HepG2 (cell line): ENCODE results near the gene PGM3. TPM values are rescaled to one million over a fixed set of nuclear protein-coding genes. Genes with fewer than 3 reads are reported as not detected.

ENCODE experiments used
- ATAC-seq: fragments of 200-7000 bp; cut with Tn5 transposase; 3 replicates; pipeline ENCODE4 v1.9.1; 2020; ENCODE audit warnings: mild to moderate bottlenecking, moderate library complexity
- BruUV-seq: library from RNA; stranded (reverse); fragments of 400-500 nt; replicated peaks from 2 replicates; lab custom pipeline; 2021; lab: Mats Ljungman, UMichigan
- CTCF ChIA-PET: fragments of 300-600 bp; formaldehyde crosslinking; extraction: SDS; loops from one replicate; lab custom pipeline; 2021; ENCODE audit warnings: low total read pairs, inconsistent platforms, low intra/inter-chr PET ratio; lab: Yijun Ruan, JAX
- POLR2A ChIA-PET: fragments of 350-600 bp; sonication (Branson Sonifier 250); formaldehyde crosslinking; loops from one replicate; lab custom pipeline; 2020; ENCODE audit warnings: antibody characterized with exemption, inconsistent platforms; lab: Yijun Ruan, JAX
- DNase-seq: peaks from one replicate; pipeline ENCODE4 v3.0.0-alpha.2; 2015; ENCODE audit warnings: low spot score
- FAIRE-seq: peaks from 3 replicates; lab custom pipeline; 2011; peaks lifted over from hg19 to GRCh38; lab: Jason Lieb, UNC
- H2AFZ ChIP-seq: one replicate; pipeline ENCODE4 v1.6.1; 2011; ENCODE audit warnings: low read length, inconsistent platforms
- H3K27ac ChIP-seq: fragments of 300-600 bp; 3 replicates; pipeline ENCODE4 v1.8.0; 2011; ENCODE audit warnings: mixed run types, mild to moderate bottlenecking, mixed read lengths, low read length, inconsistent platforms; ENCODE audit not compliant: insufficient read depth; ENCODE audit errors: extremely low read length
- H3K27me3 ChIP-seq, 2 experiments: fragments of 200-600 bp in 1 of 2; 2 replicates in 1 of 2; 3 replicates in 1 of 2; pipeline versions ENCODE4 v1.6.0 to v1.8.0; 2011; ENCODE audit warnings: low read length in 2 of 2, mild to moderate bottlenecking in 2 of 2, moderate library complexity in 2 of 2, inconsistent platforms in 1 of 2; ENCODE audit not compliant: insufficient read depth in 2 of 2, control insufficient read depth in 1 of 2
- H3K36me3 ChIP-seq, 2 experiments: fragments of 200-600 bp in 1 of 2; replicated peaks in 1 of 2; 2 replicates in 1 of 2; 3 replicates in 1 of 2; pipeline versions ENCODE4 v1.5.1 to v1.8.0; 2011; ENCODE audit warnings: low read length in 2 of 2, inconsistent platforms in 1 of 2; ENCODE audit not compliant: insufficient read depth in 2 of 2, control insufficient read depth in 1 of 2
- H3K4me1 ChIP-seq: 2 replicates; pipeline ENCODE4 v1.5.1; 2012; ENCODE audit warnings: low read length, inconsistent platforms; ENCODE audit not compliant: insufficient read depth
- H3K4me2 ChIP-seq: 2 replicates; pipeline ENCODE4 v1.6.0; 2011; ENCODE audit warnings: low read depth, low read length, inconsistent platforms
- H3K4me3 ChIP-seq, 3 experiments: fragments of 200-600 bp in 1 of 3; sonication (generic), shearing (Covaris generic) in 1 of 3; replicated peaks in 1 of 3; 2 replicates each; pipeline ENCODE4 v1.5.1; 2011 to 2016; ENCODE audit warnings: low read length in 3 of 3, inconsistent platforms in 2 of 3, low read depth in 2 of 3, mild to moderate bottlenecking in 2 of 3, control low read depth in 1 of 3, mixed read lengths in 1 of 3; ENCODE audit not compliant: insufficient read depth in 1 of 3
- H3K79me2 ChIP-seq: one replicate; pipeline ENCODE4 v1.6.1; 2011; ENCODE audit warnings: low read length, inconsistent platforms; ENCODE audit not compliant: insufficient read depth
- H3K9ac ChIP-seq: 2 replicates; pipeline ENCODE4 v1.6.0; 2011; ENCODE audit warnings: mild to moderate bottlenecking, low read depth, low read length, inconsistent platforms; ENCODE audit not compliant: insufficient read depth
- H3K9me3 ChIP-seq: 2 replicates; pipeline ENCODE4 v1.5.1; 2012; ENCODE audit warnings: mild to moderate bottlenecking, low read length
- H4K20me1 ChIP-seq: 2 replicates; pipeline ENCODE4 v1.6.0; 2011; ENCODE audit warnings: inconsistent platforms, mild to moderate bottlenecking, low read length, moderate library complexity; ENCODE audit not compliant: insufficient read depth
- CTCF ChIP-seq: sonication (generic); formaldehyde crosslinking; IDR thresholded peaks from 2 replicates; pipeline ENCODE4 v1.5.0; 2020; ENCODE audit warnings: mild to moderate bottlenecking, missing genetic modification reagents, moderate library complexity
- HOMEZ ChIP-seq: IDR thresholded peaks from 2 replicates; pipeline ENCODE4 v1.6.1; 2016; ENCODE audit warnings: low read depth
- MLX ChIP-seq: IDR thresholded peaks from 2 replicates; pipeline ENCODE4 v1.6.1; 2016
- PCBP2 ChIP-seq: fragments of 200-400 bp; formaldehyde crosslinking; optimal IDR thresholded peaks from 2 replicates; pipeline ENCODE3; 2018; ENCODE audit warnings: low read length, low read depth; ENCODE audit not compliant: poor library complexity, severe bottlenecking
- PRDM15 ChIP-seq: sonication (generic); formaldehyde crosslinking; IDR thresholded peaks from 2 replicates; pipeline ENCODE4 v1.4.0; 2020; ENCODE audit warnings: missing genetic modification reagents
- RARG ChIP-seq: sonication (generic); formaldehyde crosslinking; IDR thresholded peaks from 2 replicates; pipeline ENCODE4 v1.4.0; 2020; ENCODE audit warnings: low read depth, mild to moderate bottlenecking, missing genetic modification reagents
- SMC3 ChIP-seq: IDR thresholded peaks from 2 replicates; pipeline ENCODE4 v1.6.1; 2011; ENCODE audit warnings: low read length, improper control_type of control experiment
- SNAPC2 ChIP-seq: sonication (generic); formaldehyde crosslinking; IDR thresholded peaks from 2 replicates; pipeline ENCODE4 v1.8.1; 2022; ENCODE audit warnings: mild to moderate bottlenecking, missing genetic modification reagents
- THRA ChIP-seq: sonication (generic); formaldehyde crosslinking; IDR thresholded peaks from 2 replicates; pipeline ENCODE4 v1.4.0; 2020; ENCODE audit warnings: missing genetic modification reagents, borderline replicate concordance
- ZNF232 ChIP-seq: sonication (generic); formaldehyde crosslinking; IDR thresholded peaks from 2 replicates; pipeline ENCODE4 v1.4.0; 2020; ENCODE audit warnings: missing genetic modification reagents, borderline replicate concordance
- ZNF580 ChIP-seq: IDR thresholded peaks from 2 replicates; pipeline ENCODE4 v1.6.1; 2016; ENCODE audit warnings: low read depth, borderline replicate concordance
- ZNF746 ChIP-seq: sonication (generic); formaldehyde crosslinking; IDR thresholded peaks from 2 replicates; pipeline ENCODE4 v1.8.0; 2022; ENCODE audit warnings: mild to moderate bottlenecking, missing genetic modification reagents
- ZNF792 ChIP-seq: IDR thresholded peaks from 2 replicates; pipeline ENCODE4 v1.6.1; 2016
- ZNF883 ChIP-seq: sonication (generic); formaldehyde crosslinking; IDR thresholded peaks from 2 replicates; pipeline ENCODE4 v1.5.1; 2020; ENCODE audit warnings: mild to moderate bottlenecking, missing genetic modification reagents; ENCODE audit errors: not compliant biosample characterization
- WGBS: methylation state at CpG from one replicate; pipeline ENCODE4 v1.1.6; 2017; ENCODE audit warnings: low lambda C conversion rate; 5-methylcytosine and 5-hydroxymethylcytosine counted together
- in situ Hi-C: cut with HindIII; loops from 2 replicates; pipeline ENCODE4 v1.10.0; 2017; ENCODE audit warnings: low pct_unique_long_range_greater_than_20kb; ENCODE audit not compliant: extremely low pct_ligation_motif_present
- intact Hi-C: fragments of 100-400 bp; cut with micrococcal nuclease; formaldehyde crosslinking; loops from one replicate; pipeline ENCODE4 v1.10.0; 2022; ENCODE audit not compliant: unreplicated experiment
- polyA plus RNA-seq, 8 experiments: library from polyadenylated mRNA; depleted of rRNA in 3 of 8; stranded (reverse) in 7 of 8; unstranded in 1 of 8; fragments of >200 nt; fragmentation: Illumina TruSeq in 4 of 8; extraction: Trizol in 4 of 8; gene quantifications; 2 replicates each; pipeline versions ENCODE4 v1.2.1 to v1.2.3, GENCODE V29; 2011 to 2016; ENCODE audit warnings: low read depth in 4 of 8, missing spikeins in 1 of 8, mixed read lengths in 1 of 8; ENCODE audit not compliant: insufficient read depth in 1 of 8
- total RNA-seq, 5 experiments: library from RNA; depleted of rRNA; stranded (reverse); fragments of >200 nt; fragmentation: Illumina TruSeq; extraction: Trizol; gene quantifications; 2 replicates each; pipeline ENCODE4 v1.2.3, GENCODE V29; 2016; ENCODE audit warnings: low read depth in 1 of 5

The PGM3 gene
- total and polyA plus RNA-seq, 2 of the 13 experiments (the other 11 are each of a cell fraction or from before 2014, with no cell fraction given) = 72.5 to 163 TPM

GRCh38 chr6:83221889-83222479 lies 28.9 kb upstream of the PGM3 start:
- no peak overlapping the region for H3K27ac ChIP-seq
- DNase-seq (peak; percentile 34), ATAC-seq (no peak), FAIRE-seq (peak; percentile 40)
- 3% methylated on average over 3 of the region's 3 CpGs for WGBS
- in situ Hi-C loops (loop anchor here (5.0 kb wide), 1 partner anchor 290 kb away; the partner anchor contains the start of gene PRSS35), intact Hi-C loops (loop anchor here (1.0 kb wide), 2 partner anchors 289 to 293 kb away; no protein-coding TSS in a partner anchor)
- H3K36me3 ChIP-seq = no peaks in the 10 kb centered on the region
- no peak overlapping the region for H3K4me2 ChIP-seq
- no peak overlapping the region for H3K9ac ChIP-seq
- no peaks in the 10 kb centered on the region for H4K20me1 ChIP-seq
- ChIA-PET CTCF (interaction anchor here (0.7 to 2.7 kb wide), 4 partner anchors 287 to 315 kb away, joined by 3 to 14 read pairs (median 8); partner anchors contain the start of gene PRSS35), POLR2A (no interaction called here)
- H3K4me1 ChIP-seq = no peaks in the 10 kb centered on the region
- BruUV-seq = no TSS peak
- H3K9me3 ChIP-seq = no peaks in the 10 kb centered on the region
- no peak overlapping the region for H2AFZ ChIP-seq
- no peaks in the 10 kb centered on the region for H3K79me2 ChIP-seq
- no peaks in the 10 kb centered on the region; a peak in 1 of 5 replicates for H3K27me3 ChIP-seq
- no peak overlapping the region for H3K4me3 ChIP-seq
- TF ChIP-seq ZNF746 = no peak
- TF ChIP-seq MLX (CRISPR knock-in tag) = no peak
- peak; percentile 33; the same call in 1 of the 2 replicates for TF ChIP-seq SMC3
- no peak for TF ChIP-seq PRDM15
- no peak for TF ChIP-seq ZNF883 (CRISPR knock-in tag)
- TF ChIP-seq SNAPC2 (CRISPR knock-in tag) = no peak
- TF ChIP-seq RARG (CRISPR knock-in tag) = no peak
- TF ChIP-seq ZNF232 = no peak
- no peak for TF ChIP-seq PCBP2
- no peak for TF ChIP-seq ZNF580 (CRISPR knock-in tag)
- no peak for TF ChIP-seq ZNF792
- no peak for TF ChIP-seq HOMEZ
- peak; percentile 50 for TF ChIP-seq CTCF (CRISPR knock-in tag)
- TF ChIP-seq THRA (CRISPR knock-in tag) = no peak
